K562 (cell line): ENCODE results near the gene C1QBP. TPM values are rescaled to one million over a fixed set of nuclear protein-coding genes. Genes with fewer than 3 reads are reported as not detected.

Source experiments
- ATAC-seq: fragments of 200-7000 bp; cut with Tn5 transposase; 3 replicates; pipeline ENCODE4 v1.9.1; 2020; ENCODE audit warnings: moderate library complexity
- BruUV-seq: library from RNA; stranded (reverse); fragments of 400-500 nt; replicated peaks from 2 replicates; lab custom pipeline; 2021; lab: Mats Ljungman, UMichigan
- CTCF ChIA-PET: fragments of 300-600 bp; formaldehyde crosslinking; extraction: SDS; loops from one replicate; lab custom pipeline; 2021; ENCODE audit warnings: low intra/inter-chr PET ratio; lab: Yijun Ruan, JAX
- POLR2A ChIA-PET: fragments of 300-600, 350-650 bp; sonication (Branson Sonifier 250); formaldehyde crosslinking; extraction: SDS; loops from one replicate; lab custom pipeline; 2021; ENCODE audit warnings: antibody characterized with exemption, inconsistent platforms; lab: Yijun Ruan, JAX
- DNase-seq, 4 experiments: peaks; one replicate each; pipeline versions ENCODE4 v3.0.0 to v3.0.0-alpha.2; 2011 to 2018; ENCODE audit warnings: low spot score in 3 of 4, mixed read lengths in 3 of 4; ENCODE audit errors: extremely low read depth in 1 of 4
- FAIRE-seq: peaks from 2 replicates; lab custom pipeline; 2011; peaks lifted over from hg19 to GRCh38; lab: Jason Lieb, UNC
- H2AFZ ChIP-seq: 2 replicates; pipeline ENCODE4 v1.6.0; 2011; ENCODE audit warnings: low read depth, low read length, control low read depth, inconsistent platforms
- H3K27ac ChIP-seq: fragments of 200-600 bp; 3 replicates; pipeline ENCODE4 v1.8.0; 2011; ENCODE audit warnings: low read depth, mild to moderate bottlenecking, control low read depth, inconsistent platforms, low read length, moderate library complexity, mixed read lengths; ENCODE audit errors: extremely low read depth
- H3K27me3 ChIP-seq, 2 experiments: fragments of 300-600 bp in 1 of 2; 2 replicates in 1 of 2; 3 replicates in 1 of 2; pipeline versions ENCODE4 v1.6.0 to v1.8.0; 2011; ENCODE audit warnings: inconsistent platforms in 2 of 2, low read length in 2 of 2, mild to moderate bottlenecking in 1 of 2, mixed read lengths in 1 of 2, moderate library complexity in 1 of 2; ENCODE audit not compliant: control insufficient read depth in 2 of 2, insufficient read depth in 2 of 2
- H3K36me3 ChIP-seq: fragments of 300-600 bp; 3 replicates; pipeline ENCODE4 v1.8.0; 2011; ENCODE audit warnings: mild to moderate bottlenecking, low read length, inconsistent platforms; ENCODE audit not compliant: control insufficient read depth, insufficient read depth
- H3K4me1 ChIP-seq, 2 experiments: fragments of 200-600 bp in 1 of 2; replicated peaks in 1 of 2; 2 replicates in 1 of 2; 3 replicates in 1 of 2; pipeline versions ENCODE4 v1.5.1 to v1.8.0; 2011; ENCODE audit warnings: inconsistent platforms in 2 of 2, low read length in 2 of 2, mild to moderate bottlenecking in 1 of 2, mixed read lengths in 1 of 2, moderate library complexity in 1 of 2; ENCODE audit not compliant: control insufficient read depth in 2 of 2, insufficient read depth in 2 of 2
- H3K4me2 ChIP-seq: 2 replicates; pipeline ENCODE4 v1.6.1; 2011; ENCODE audit warnings: low read length, control low read depth, inconsistent platforms, mixed read lengths; ENCODE audit not compliant: insufficient read depth
- H3K4me3 ChIP-seq: fragments of 200-600 bp; sonication (generic), shearing (Covaris generic); 2 replicates; pipeline ENCODE4 v1.5.1; 2016; ENCODE audit warnings: control low read depth, inconsistent platforms
- H3K79me2 ChIP-seq: fragments of 200-600 bp; 3 replicates; pipeline ENCODE4 v1.8.0; 2011; ENCODE audit warnings: low read length, inconsistent platforms; ENCODE audit not compliant: control insufficient read depth, insufficient read depth
- H3K9ac ChIP-seq, 2 experiments: 2 replicates each; pipeline versions ENCODE4 v1.6.0 to v1.6.1; 2011; ENCODE audit warnings: low read depth in 2 of 2, low read length in 2 of 2, control low read depth in 1 of 2, inconsistent platforms in 1 of 2, mild to moderate bottlenecking in 1 of 2, mixed read lengths in 1 of 2; ENCODE audit not compliant: insufficient read depth in 1 of 2
- H3K9me1 ChIP-seq: one replicate; pipeline ENCODE4 v1.6.0; 2011; ENCODE audit warnings: inconsistent platforms, mild to moderate bottlenecking, low read length, moderate library complexity; ENCODE audit not compliant: control insufficient read depth, insufficient read depth
- H3K9me3 ChIP-seq: replicated peaks from 2 replicates; pipeline ENCODE4 v1.5.1; 2011; ENCODE audit warnings: low read depth, low read length, inconsistent platforms; ENCODE audit not compliant: control insufficient read depth, insufficient read depth
- H4K20me1 ChIP-seq: replicated peaks from 2 replicates; pipeline ENCODE4 v1.6.1; 2011; ENCODE audit warnings: low read length, inconsistent platforms, mixed read lengths; ENCODE audit not compliant: control insufficient read depth, insufficient read depth
- BCL6 ChIP-seq: fragments of 250-450 bp; sonication (Bioruptor Pico); IDR thresholded peaks from 2 replicates; pipeline ENCODE4 v1.4.0; 2020
- E4F1 ChIP-seq: fragments of 250-450 bp; sonication (Bioruptor Pico); IDR thresholded peaks from 2 replicates; pipeline ENCODE4 v1.5.0; 2021; ENCODE audit warnings: mild to moderate bottlenecking, borderline replicate concordance
- ERF ChIP-seq: fragments of 450-650 bp; formaldehyde crosslinking; IDR thresholded peaks from 2 replicates; pipeline ENCODE4 v1.4.0; 2020; ENCODE audit warnings: mild to moderate bottlenecking, mixed read lengths
- HMBOX1 ChIP-seq: sonication (generic); IDR thresholded peaks from 2 replicates; pipeline ENCODE4 v1.6.1; 2016
- PTTG1 ChIP-seq: fragments of 450-650 bp; IDR thresholded peaks from 2 replicates; pipeline ENCODE4 v1.6.1; 2016; ENCODE audit warnings: low read depth, mild to moderate bottlenecking, missing genetic modification characterization, missing compliant biosample characterization
- TEAD4 ChIP-seq, 2 experiments: sonication (generic) in 1 of 2; formaldehyde crosslinking in 1 of 2; IDR thresholded peaks; 2 replicates each; pipeline versions ENCODE4 v1.6.1 to v1.8.0; 2012 to 2022; ENCODE audit warnings: borderline replicate concordance in 1 of 2, inconsistent platforms in 1 of 2, low read length in 1 of 2, mild to moderate bottlenecking in 1 of 2, missing genetic modification reagents in 1 of 2
- TSHZ1 ChIP-seq: fragments of 250-450 bp; sonication (Bioruptor Pico); IDR thresholded peaks from 2 replicates; pipeline ENCODE4 v1.4.0; 2020; ENCODE audit warnings: mild to moderate bottlenecking, moderate library complexity
- XRCC4 ChIP-seq: IDR thresholded peaks from one replicate; pipeline ENCODE4 v1.6.1; 2011; ENCODE audit not compliant: insufficient read depth, insufficient read length; ENCODE audit errors: extremely low read depth
- ZBTB11 ChIP-seq, 3 experiments: fragments of 200-800 bp in 1 of 3; fragments of 250-450 bp in 1 of 3; fragments of 450-650 bp in 1 of 3; sonication (Bioruptor Pico) in 1 of 3; sonication (Bioruptor generic) in 1 of 3; formaldehyde crosslinking in 1 of 3; IDR thresholded peaks; 2 replicates each; pipeline versions ENCODE4 v1.6.1 to v1.8.0; 2016 to 2022; ENCODE audit warnings: mild to moderate bottlenecking in 2 of 3, missing genetic modification characterization in 2 of 3, missing compliant biosample characterization in 1 of 3, moderate library complexity in 1 of 3
- ZFP36 ChIP-seq: fragments of 150-350 bp; IDR thresholded peaks from 2 replicates; pipeline ENCODE4 v1.6.1; 2018; ENCODE audit warnings: low read length, low read depth; ENCODE audit not compliant: partially characterized antibody
- WGBS: fragments of 100-300 bp; shearing (Covaris generic); methylation state at CpG from one replicate; pipeline ENCODE4 v1.1.6; 2016; ENCODE audit warnings: low coverage, mixed read lengths; ENCODE audit not compliant: insufficient coverage; ENCODE audit errors: missing lambda C conversion rate; 5-methylcytosine and 5-hydroxymethylcytosine counted together
- in situ Hi-C: fragments of 300-500 bp; cut with MboI; formaldehyde crosslinking; loops from 4 replicates; pipeline ENCODE4 v1.15.0; 2018; ENCODE audit warnings: inconsistent platforms, mixed read lengths
- intact Hi-C: fragments of 100-400 bp; cut with micrococcal nuclease; formaldehyde crosslinking; loops from 2 replicates; pipeline ENCODE4 v1.14.2; 2022
- polyA plus RNA-seq, 8 experiments: library from polyadenylated mRNA; depleted of rRNA in 4 of 8; stranded (reverse) in 5 of 8; unstranded in 3 of 8; fragments of >200 nt; fragmentation: Nextera tagmentation in 2 of 8; fragmentation: Illumina TruSeq in 1 of 8; extraction: Ambion mirVana in 2 of 8; extraction: Trizol in 1 of 8; gene quantifications; 2 replicates each; pipeline versions ENCODE4 v1.2.1 to v1.2.3, GENCODE V29; 2011 to 2014; ENCODE audit warnings: inconsistent platforms in 1 of 8, missing spikeins in 1 of 8
- total RNA-seq, 7 experiments: library from RNA; depleted of rRNA in 6 of 7; stranded (reverse); fragments of >200 nt in 6 of 7; fragmentation: Illumina TruSeq in 2 of 7; extraction: Trizol in 2 of 7; gene quantifications; 2 replicates each; pipeline versions ENCODE4 v1.2.1 to v1.2.3, GENCODE V29; 2011 to 2021; ENCODE audit warnings: low replicate concordance in 1 of 7

C1QBP gene
- total and polyA plus RNA-seq, 9 of the 15 experiments (the other 6 are each of a cell fraction or from before 2014, with no cell fraction given): 90.7 to 665 (median 414) TPM

- POLR2A ChIA-PET: interaction anchor here (0.6 to 1.6 kb wide), 3 partner anchors 12 to 825 kb away, joined by 3 to 5 read pairs (median 4); no protein-coding TSS in a partner anchor
- ATAC-seq (no peak), FAIRE-seq (no peak), DNase-seq (no peak)
- H3K27ac ChIP-seq: no peak overlapping the region
- intact Hi-C loops (no loop called here), in situ Hi-C loops (no loop called here)
- no peak overlapping the region for H3K4me3 ChIP-seq
- CTCF ChIA-PET: no interaction called here
- 0 out of 2 replicates have a peak, but pooled peaks cover 2% of the 10 kb centered on the region for H4K20me1 ChIP-seq
- peaks cover 66% of the 10 kb centered on the region for H3K79me2 ChIP-seq
- H3K9me1 ChIP-seq: no peaks in the 10 kb centered on the region
- no peak overlapping the region for H2AFZ ChIP-seq
- no TSS peak for BruUV-seq
- H3K9me3 ChIP-seq: no peaks in the 10 kb centered on the region
- H3K27me3 ChIP-seq: no peaks in the 10 kb centered on the region
- peak overlapping the region; percentile 93 for H3K4me2 ChIP-seq
- peaks cover 38% of the 10 kb centered on the region; the same call in 2 of the 3 replicates for H3K36me3 ChIP-seq
- H3K9ac ChIP-seq: peak overlapping the region in 1 of 2 experiments; percentile 83; a peak in 1 of 4 replicates
- peaks cover 4 to 6% of the 10 kb centered on the region in 2 experiments; a peak in 4 of 5 replicates for H3K4me1 ChIP-seq
- 77% methylated on average over 4 of the region's 4 CpGs for WGBS
- TF ChIP-seq HMBOX1 (no peak), TEAD4 (IDR thresholded peaks at IDR 0.05; ENCODE audit: low read length) (no peak), TEAD4 (CRISPR knock-in tag; IDR thresholded peaks at IDR 0.05; ENCODE audit: borderline replicate concordance) (no peak), XRCC4 (no peak), TSHZ1 (CRISPR knock-in tag) (no peak), E4F1 (no peak), ERF (no peak), ZBTB11 (CRISPR knock-in tag; IDR thresholded peaks at IDR 0.05) (no peak), BCL6 (CRISPR knock-in tag) (no peak), ZFP36 (no peak), PTTG1 (tag) (no peak)
Measured at GRCh38 chr17:5466295-5466694, 27.3 kb upstream of the C1QBP start.
